H1 (cell line): ENCODE results near the gene DDX31. TPM values are rescaled to one million over a fixed set of nuclear protein-coding genes. Genes with fewer than 3 reads are reported as not detected.

Source experiments
- CTCF ChIA-PET: fragments of 300-600 bp; sonication (Branson Sonifier 250); formaldehyde crosslinking; loops from one replicate; lab custom pipeline; 2021; ENCODE audit not compliant: partially characterized antibody; lab: Charles Lee
- POLR2A ChIA-PET: fragments of 300-600 bp; sonication (Branson Sonifier 250); formaldehyde crosslinking; loops from one replicate; lab custom pipeline; 2021; ENCODE audit warnings: inconsistent platforms; ENCODE audit not compliant: partially characterized antibody; lab: Charles Lee
- DNase-seq, 2 experiments: peaks; one replicate each; pipeline versions ENCODE4 v3.0.0 to v3.0.0-alpha.2; 2010 to 2022; ENCODE audit warnings: low spot score in 2 of 2, low read depth in 1 of 2, mixed read lengths in 1 of 2
- FAIRE-seq: peaks from 2 replicates; lab custom pipeline; 2011; peaks lifted over from hg19 to GRCh38; lab: Jason Lieb, UNC
- H2AFZ ChIP-seq: 2 replicates; pipeline ENCODE4 v1.8.1; 2012; ENCODE audit warnings: low read length, inconsistent platforms
- H2AK5ac ChIP-seq: 2 replicates; pipeline ENCODE4 v1.6.1; 2013; ENCODE audit warnings: low read depth, low read length
- H2BK120ac ChIP-seq: replicated peaks from 2 replicates; pipeline ENCODE3; 2013; ENCODE audit warnings: low read depth, low read length, inconsistent platforms
- H2BK12ac ChIP-seq: 2 replicates; pipeline ENCODE4 v1.6.1; 2013; ENCODE audit warnings: low read depth, low read length
- H2BK15ac ChIP-seq: 2 replicates; pipeline ENCODE4 v1.6.1; 2013; ENCODE audit warnings: low read length
- H2BK20ac ChIP-seq: 2 replicates; pipeline ENCODE4 v1.6.1; 2013; ENCODE audit warnings: low read length
- H2BK5ac ChIP-seq: 2 replicates; pipeline ENCODE4 v1.6.1; 2013; ENCODE audit warnings: low read depth, low read length
- H3K14ac ChIP-seq: 2 replicates; pipeline ENCODE4 v1.6.1; 2013; ENCODE audit warnings: inconsistent platforms; ENCODE audit not compliant: insufficient read length
- H3K18ac ChIP-seq: 2 replicates; pipeline ENCODE4 v1.6.1; 2013; ENCODE audit warnings: low read length; ENCODE audit errors: extremely low read depth
- H3K23ac ChIP-seq: 2 replicates; pipeline ENCODE4 v1.6.1; 2013; ENCODE audit warnings: inconsistent platforms; ENCODE audit not compliant: insufficient read length
- H3K23me2 ChIP-seq: 2 replicates; pipeline ENCODE4 v1.6.1; 2013; ENCODE audit warnings: low read depth, low read length
- H3K27ac ChIP-seq: 2 replicates; pipeline ENCODE4 v1.6.1; 2011; ENCODE audit warnings: low read depth, low read length, inconsistent platforms
- H3K27me3 ChIP-seq, 4 experiments: replicated peaks in 1 of 4; 1 replicate in 1 of 4; 2 replicates in 3 of 4; pipeline versions ENCODE4 v1.6.1 to v1.8.1; 2011 to 2013; ENCODE audit warnings: low read length in 3 of 4, mild to moderate bottlenecking in 3 of 4, inconsistent platforms in 2 of 4, mixed read lengths in 2 of 4, moderate library complexity in 1 of 4; ENCODE audit not compliant: control insufficient read depth in 3 of 4, insufficient read depth in 3 of 4; ENCODE audit errors: extremely low read depth in 1 of 4
- H3K36me3 ChIP-seq, 4 experiments: 2 replicates each; pipeline versions ENCODE4 v1.6.1 to v1.8.1; 2011 to 2013; ENCODE audit warnings: mild to moderate bottlenecking in 4 of 4, low read length in 3 of 4, moderate library complexity in 2 of 4, control low read depth in 1 of 4, inconsistent platforms in 1 of 4; ENCODE audit not compliant: insufficient read depth in 4 of 4, control insufficient read depth in 2 of 4
- H3K4ac ChIP-seq: replicated peaks from 2 replicates; pipeline ENCODE3; 2013; ENCODE audit warnings: low read length, low read depth, mixed read lengths, inconsistent platforms; ENCODE audit not compliant: insufficient read length
- H3K4me1 ChIP-seq, 4 experiments: replicated peaks in 1 of 4; 1 replicate in 1 of 4; 2 replicates in 3 of 4; pipeline versions ENCODE4 v1.6.1 to v1.8.1; 2011 to 2013; ENCODE audit warnings: low read length in 3 of 4, inconsistent platforms in 2 of 4, mixed read lengths in 1 of 4; ENCODE audit not compliant: insufficient read depth in 4 of 4, control insufficient read depth in 3 of 4
- H3K4me2 ChIP-seq, 2 experiments: 2 replicates each; pipeline versions ENCODE4 v1.6.1 to v1.8.1; 2011 to 2013; ENCODE audit warnings: low read depth in 2 of 2, low read length in 2 of 2, control low read depth in 1 of 2, inconsistent platforms in 1 of 2, mild to moderate bottlenecking in 1 of 2; ENCODE audit not compliant: insufficient read depth in 1 of 2
- H3K4me3 ChIP-seq, 4 experiments: fragments of 200-600, 300-600 bp in 1 of 4; sonication (generic), shearing (Covaris generic), sonication (Bioruptor Twin) in 1 of 4; 2 replicates each; pipeline versions ENCODE4 v1.5.1 to v1.8.1; 2011 to 2016; ENCODE audit warnings: low read length in 4 of 4, low read depth in 3 of 4, control low read depth in 2 of 4, inconsistent platforms in 2 of 4, mild to moderate bottlenecking in 2 of 4, mixed read lengths in 1 of 4, moderate library complexity in 1 of 4; ENCODE audit not compliant: insufficient read depth in 2 of 4; ENCODE audit errors: extremely low read depth in 1 of 4
- H3K56ac ChIP-seq: replicated peaks from 2 replicates; pipeline ENCODE3; 2013; ENCODE audit warnings: low read depth, mild to moderate bottlenecking, mixed read lengths, low read length, inconsistent platforms; ENCODE audit not compliant: insufficient read length
- H3K79me1 ChIP-seq: 2 replicates; pipeline ENCODE4 v1.6.1; 2013; ENCODE audit warnings: low read depth, low read length, control low read depth
- H3K79me2 ChIP-seq, 2 experiments: 2 replicates each; pipeline versions ENCODE4 v1.6.1 to v1.8.1; 2012 to 2013; ENCODE audit warnings: low read length in 2 of 2, mild to moderate bottlenecking in 2 of 2, inconsistent platforms in 1 of 2; ENCODE audit not compliant: insufficient read depth in 2 of 2, control insufficient read depth in 1 of 2
- H3K9ac ChIP-seq, 4 experiments: replicated peaks in 1 of 4; 1 replicate in 1 of 4; 2 replicates in 3 of 4; pipeline versions ENCODE4 v1.6.1 to v1.8.1; 2011 to 2013; ENCODE audit warnings: low read depth in 3 of 4, low read length in 3 of 4, control low read depth in 2 of 4, mild to moderate bottlenecking in 2 of 4, moderate library complexity in 2 of 4, inconsistent platforms in 1 of 4; ENCODE audit errors: extremely low read depth in 1 of 4
- H3K9me3 ChIP-seq, 2 experiments: 2 replicates each; pipeline versions ENCODE4 v1.6.1 to v1.8.1; 2012 to 2013; ENCODE audit warnings: mild to moderate bottlenecking in 2 of 2, moderate library complexity in 2 of 2, control low read depth in 1 of 2, inconsistent platforms in 1 of 2, low read depth in 1 of 2, low read length in 1 of 2, mixed read lengths in 1 of 2; ENCODE audit not compliant: insufficient read depth in 2 of 2
- H4K20me1 ChIP-seq, 2 experiments: replicated peaks in 1 of 2; 2 replicates each; pipeline versions ENCODE3 to v1.8.1; 2011 to 2013; ENCODE audit warnings: inconsistent platforms in 2 of 2, low read length in 2 of 2, mild to moderate bottlenecking in 1 of 2; ENCODE audit not compliant: insufficient read depth in 2 of 2, control insufficient read depth in 1 of 2
- H4K5ac ChIP-seq: 2 replicates; pipeline ENCODE4 v1.6.1; 2013; ENCODE audit warnings: low read length, low read depth, mixed read lengths, inconsistent platforms; ENCODE audit not compliant: insufficient read length
- H4K8ac ChIP-seq: 2 replicates; pipeline ENCODE4 v1.8.0; 2013; ENCODE audit warnings: mild to moderate bottlenecking, moderate library complexity, low read length, inconsistent platforms; ENCODE audit not compliant: insufficient read depth; ENCODE audit errors: extremely low read depth
- H4K91ac ChIP-seq: replicated peaks from 2 replicates; pipeline ENCODE3; 2013; ENCODE audit warnings: low read length, mixed read lengths, inconsistent platforms; ENCODE audit not compliant: insufficient read length
- EZH2 ChIP-seq: fragments of 200-600 bp; sonication (generic); IDR thresholded peaks from 2 replicates; pipeline ENCODE4 v1.7.1; 2012; ENCODE audit warnings: low read depth, mild to moderate bottlenecking, moderate library complexity, low read length, inconsistent platforms; ENCODE audit not compliant: severe bottlenecking
- KDM4A ChIP-seq: IDR thresholded peaks from one replicate; pipeline ENCODE4 v1.7.1; 2012; ENCODE audit warnings: low read depth, mild to moderate bottlenecking, moderate library complexity, low read length, inconsistent platforms; ENCODE audit not compliant: severe bottlenecking
- RBBP5 ChIP-seq: IDR thresholded peaks from 2 replicates; pipeline ENCODE4 v1.7.1; 2012; ENCODE audit warnings: low read depth, mild to moderate bottlenecking, inconsistent platforms, low read length, moderate library complexity, borderline replicate concordance
- SUZ12 ChIP-seq: fragments of 200-600 bp; sonication (generic); IDR thresholded peaks from 2 replicates; pipeline ENCODE4 v1.6.1; 2012; ENCODE audit warnings: mild to moderate bottlenecking, inconsistent platforms, low read length, moderate library complexity, mixed read lengths
- WGBS, 2 experiments: shearing (Covaris generic) in 1 of 2; methylation state at CpG; one replicate each; pipeline versions ENCODE4 v1.1.6 to v1.1.7; 2013 to 2015; ENCODE audit warnings: low lambda C conversion rate in 2 of 2, mixed read lengths in 2 of 2, inconsistent platforms in 1 of 2, low coverage in 1 of 2, missing lambda C conversion rate in 1 of 2; ENCODE audit not compliant: insufficient replicate concordance in 2 of 2, insufficient coverage in 1 of 2, insufficient read length in 1 of 2; ENCODE audit errors: extremely low coverage in 1 of 2, missing lambda C conversion rate in 1 of 2; 5-methylcytosine and 5-hydroxymethylcytosine counted together
- polyA plus RNA-seq, 7 experiments: library from polyadenylated mRNA; depleted of rRNA in 3 of 7; stranded (reverse) in 5 of 7; unstranded in 2 of 7; fragments of >200 nt in 5 of 7; fragments of 200-250 nt in 2 of 7; gene quantifications; 1 replicate in 5 of 7; 2 replicates in 1 of 7; 4 replicates in 1 of 7; pipeline versions ENCODE4 v1.2.1 to v1.2.3, GENCODE V29; 2011 to 2013; ENCODE audit warnings: missing spikeins in 2 of 7, mixed read lengths in 2 of 7
- total RNA-seq: library from RNA; stranded (reverse); fragmentation: NEBNext Ultra II Directional; extraction: Animal tissue kit (Norgen Biotek cat#: 25700); gene quantifications from 2 replicates; pipeline ENCODE4 v1.2.1, GENCODE V29; 2021

DDX31 gene
- total and polyA plus RNA-seq, 2 of the 8 experiments (the other 6 are each of a cell fraction or from before 2014, with no cell fraction given), result 9.5 to 23.7 TPM

- H3K79me1 ChIP-seq, result no peaks in the 10 kb centered on the region
- TF ChIP-seq RBBP5, result 0 out of 2 replicates have a peak, but pooled peaks have one; percentile 29
- peak; percentile 59; the same call in 1 of the 2 replicates for TF ChIP-seq SUZ12
- TF ChIP-seq EZH2, result peak; percentile 75
- no peak for TF ChIP-seq KDM4A
- no peak for FAIRE-seq
- peaks cover 3 to 73% (median 44%) of the 10 kb centered on the region in 4 experiments for H3K4me1 ChIP-seq
- no peak overlapping the region for H3K14ac ChIP-seq
- 0 out of 2 replicates have a peak overlapping the region, but pooled peaks have one; percentile 17 for H2BK12ac ChIP-seq
- H2BK20ac ChIP-seq, result no peak overlapping the region
- H3K79me2 ChIP-seq, result no peaks in the 10 kb centered on the region
- peaks cover 56 to 67% (median 63%) of the 10 kb centered on the region in 4 experiments for H3K27me3 ChIP-seq
- peak overlapping the region; percentile 86 to 89 for H3K4me2 ChIP-seq
- peak overlapping the region; percentile 83 for H3K18ac ChIP-seq
- no peak overlapping the region for H3K9ac ChIP-seq
- no peak overlapping the region for H3K23ac ChIP-seq
- no peak overlapping the region for H3K56ac ChIP-seq
- no peak overlapping the region for H2BK15ac ChIP-seq
- no peak overlapping the region for H4K5ac ChIP-seq
- H2AFZ ChIP-seq, result no peak overlapping the region
- H2BK5ac ChIP-seq, result no peak overlapping the region
- no peak overlapping the region for H2AK5ac ChIP-seq
- no peak overlapping the region for H3K4ac ChIP-seq
- no peak overlapping the region for H3K27ac ChIP-seq
- CTCF ChIA-PET, result no interaction called here
- peaks cover 17% of the 10 kb centered on the region for H3K23me2 ChIP-seq
- H4K8ac ChIP-seq, result peak overlapping the region; percentile 66
- no peak overlapping the region for H2BK120ac ChIP-seq
- WGBS, 2 experiments, result 4% methylated on average over 48 of the region's 83 CpGs; no CpG with 5 or more reads in 1 of the 2 experiments
- H4K20me1 ChIP-seq, result peaks cover 2 to 21% of the 10 kb centered on the region in 2 experiments
- peak overlapping the region; percentile 67 for H4K91ac ChIP-seq
- POLR2A ChIA-PET, result interaction anchor here (0.8 to 2.9 kb wide), 3 partner anchors 17 to 80 kb away, joined by 3 to 10 read pairs (median 10); partner anchors contain the start of genes DDX31 and GTF3C4
- H3K4me3 ChIP-seq, result peak overlapping the region; percentile 12 to 65 (median 36); a peak in 6 of 8 replicates
- no peaks in the 10 kb centered on the region for H3K9me3 ChIP-seq
- peak in 1 of 2 experiments; percentile 74 for DNase-seq
- H3K36me3 ChIP-seq, result no peaks in the 10 kb centered on the region; a peak in 1 of 8 replicates
These were observed 80.4 kb downstream of the DDX31 start for GRCh38 chr9:132589148-132590036.
